Right lung (tissue), 10 donors: ENCODE measurements around the gene AIPL1. TPM values are rescaled to one million over a fixed set of nuclear protein-coding genes. Genes with fewer than 3 reads are reported as not detected.
"Not testable (repeated sequence)": the region's sequence is repeated elsewhere in the genome, so short reads cannot be mapped to it uniquely, and the experiment has no call there.

Source experiments
- DNase-seq, 2 donors: peaks; one replicate each; pipeline ENCODE4 v3.0.0-alpha.2; 2013
- long read RNA-seq, 8 donors: transcript quantifications; one replicate each; lab custom pipeline, GENCODE V29; 2026
- polyA plus RNA-seq, 5 donors: library from polyadenylated mRNA; unstranded; fragments of 120-200 nt; gene quantifications; one replicate each; pipeline versions ENCODE4 v1.2.1 to v1.2.3, GENCODE V29; 2013; ENCODE audit warnings: inconsistent platforms in 1 of 5, low replicate concordance in 1 of 5; ENCODE audit not compliant: insufficient read length in 5 of 5, insufficient read depth in 1 of 5

AIPL1 gene
- polyA plus RNA-seq = under 1 TPM in 2 of 5 donors, not detected in 3; 0.04 to 0.05 TPM
- long read RNA-seq, donor 1 = 0 reads
- long read RNA-seq, donor 2 = 0 reads
- long read RNA-seq, donor 3 = 0 reads
- long read RNA-seq, donor 4 = 0 reads
- long read RNA-seq, donor 5 = 0 reads
- long read RNA-seq, donor 6 = 0 reads
- long read RNA-seq, donor 7 = 0 reads
- long read RNA-seq, donor 8 = 0 reads

GRCh38 chr17:6435051-6435450 is at the start of gene AIPL1:
AIPL1 (minus strand) TSS chr17:6435121; CDS start chr17:6435104, 17 bp downstream.
- DNase-seq = no peak

- no peak for DNase-seq
These were observed 48.6 kb upstream of the AIPL1 start for GRCh38 chr17:6483507-6483906.

- DNase-seq = not testable (repeated sequence)
These were observed 47.9 kb upstream of the AIPL1 start for GRCh38 chr17:6482796-6483195.

- no peak for DNase-seq
These were observed 47.2 kb upstream of the AIPL1 start for GRCh38 chr17:6482105-6482455.

- DNase-seq = no peak
These were observed 45.4 kb upstream of the AIPL1 start for GRCh38 chr17:6480303-6480675.

GRCh38 chr17:6479622-6480302 is 44.8 kb upstream of the AIPL1 start:
- peak; percentile 12 to 14 for DNase-seq

- no peak for DNase-seq
These were observed 43.6 kb upstream of the AIPL1 start for GRCh38 chr17:6478486-6478885.

- DNase-seq = no peak
These were observed 43.0 kb upstream of the AIPL1 start for GRCh38 chr17:6477831-6478383.

GRCh38 chr17:6476810-6477179 is 41.9 kb upstream of the AIPL1 start:
- no peak for DNase-seq

- no peak for DNase-seq
These were observed 41.3 kb upstream of the AIPL1 start for GRCh38 chr17:6476076-6476809.

GRCh38 chr17:6475411-6475810 is 40.5 kb upstream of the AIPL1 start:
- DNase-seq = no peak

GRCh38 chr17:6474906-6475305 is 40.0 kb upstream of the AIPL1 start:
- DNase-seq = no peak

GRCh38 chr17:6474376-6474775 is 39.5 kb upstream of the AIPL1 start:
- no peak for DNase-seq

GRCh38 chr17:6473128-6473767 is 38.3 kb upstream of the AIPL1 start:
- DNase-seq = peak; percentile 38 to 66

- DNase-seq = no peak
These were observed 37.6 kb upstream of the AIPL1 start for GRCh38 chr17:6472517-6472916.

GRCh38 chr17:6471531-6472465 is 36.9 kb upstream of the AIPL1 start:
- DNase-seq = no peak

- no peak for DNase-seq
These were observed 36.0 kb upstream of the AIPL1 start for GRCh38 chr17:6470751-6471521.

GRCh38 chr17:6470146-6470718 is 35.3 kb upstream of the AIPL1 start:
- no peak for DNase-seq

GRCh38 chr17:6468051-6468790 is 33.3 kb upstream of the AIPL1 start:
- no peak for DNase-seq
